Measurements from ENCODE around the gene EPN3.

- TF ChIP-seq CTCF (IDR thresholded peaks at IDR 0.05) = no peak
- TF ChIP-seq EZH2phosphoT487 (IDR thresholded peaks at IDR 0.05) = no peak
- TF ChIP-seq EZH2 (IDR thresholded peaks at IDR 0.05) = no peak
Measured at GRCh38 chr17:50549969-50550368, 17.4 kb downstream of the EPN3 start.
